ENCODE results near the gene ABLIM3. TPM values are rescaled to one million over a fixed set of nuclear protein-coding genes. Genes with fewer than 3 reads are reported as not detected.
A peak's percentile ranks its signal among the peaks of the same experiment; 100 is the strongest.
"Not testable (repeated sequence)": the region's sequence is repeated elsewhere in the genome, so short reads cannot be mapped to it uniquely, and the experiment has no call there.

The ABLIM3 gene
- polyA plus RNA-seq, 4 donors: 0.94 to 1.4 (median 1.2) TPM

- DNase-seq (ENCODE audit: low read depth in 4 of 4, low spot score in 2 of 4): no peak
Measured at GRCh38 chr5:149246906-149247305, 105.6 kb downstream of the ABLIM3 start.

- DNase-seq (ENCODE audit: low read depth in 4 of 4, low spot score in 2 of 4): no peak
Measured at GRCh38 chr5:149247726-149248125, 106.4 kb downstream of the ABLIM3 start.

GRCh38 chr5:149251546-149251945 lies 110.3 kb downstream of the ABLIM3 start:
- no peak for DNase-seq (ENCODE audit: low read depth in 4 of 4, low spot score in 2 of 4)

GRCh38 chr5:149254506-149254905 lies 113.2 kb downstream of the ABLIM3 start:
- DNase-seq (ENCODE audit: low read depth in 4 of 4, low spot score in 2 of 4): peak in 1 of 4 donors; percentile 62

- DNase-seq (ENCODE audit: low read depth in 4 of 4, low spot score in 2 of 4): no peak
Measured at GRCh38 chr5:149256451-149256850, 115.2 kb downstream of the ABLIM3 start.

- no peak for DNase-seq (ENCODE audit: low read depth in 4 of 4, low spot score in 2 of 4)
Measured at GRCh38 chr5:149257131-149257530, 115.8 kb downstream of the ABLIM3 start.

- no peak for DNase-seq (ENCODE audit: low read depth in 4 of 4, low spot score in 2 of 4)
Measured at GRCh38 chr5:149257889-149258705, 116.8 kb downstream of the ABLIM3 start.

- no peak for DNase-seq (ENCODE audit: low read depth in 4 of 4, low spot score in 2 of 4)
Measured at GRCh38 chr5:149260761-149261160, 119.5 kb downstream of the ABLIM3 start.

- no peak for DNase-seq (ENCODE audit: low read depth in 4 of 4, low spot score in 2 of 4)
Measured at GRCh38 chr5:149261246-149261645, 120.0 kb downstream of the ABLIM3 start.

- no peak for DNase-seq (ENCODE audit: low read depth in 4 of 4, low spot score in 2 of 4)
Measured at GRCh38 chr5:149262315-149262714, 121.0 kb downstream of the ABLIM3 start.

GRCh38 chr5:149264439-149265067 lies 123.3 kb downstream of the ABLIM3 start:
- DNase-seq (ENCODE audit: low read depth in 4 of 4, low spot score in 2 of 4): no peak

GRCh38 chr5:149265068-149265465 lies 123.8 kb downstream of the ABLIM3 start:
- no peak for DNase-seq (ENCODE audit: low read depth in 4 of 4, low spot score in 2 of 4)

GRCh38 chr5:149265597-149265996 lies 124.3 kb downstream of the ABLIM3 start:
- DNase-seq (ENCODE audit: low read depth in 4 of 4, low spot score in 2 of 4): no peak

GRCh38 chr5:149267241-149267973 lies 126.1 kb downstream of the ABLIM3 start:
- no peak for DNase-seq (ENCODE audit: low read depth in 4 of 4, low spot score in 2 of 4)

- DNase-seq (ENCODE audit: low read depth in 4 of 4, low spot score in 2 of 4): no peak
Measured at GRCh38 chr5:149268928-149269557, 127.8 kb downstream of the ABLIM3 start.

GRCh38 chr5:149271195-149271715 lies 130.0 kb downstream of the ABLIM3 start:
- DNase-seq (ENCODE audit: low read depth in 4 of 4, low spot score in 2 of 4): no peak

- no peak for DNase-seq (ENCODE audit: low read depth in 4 of 4, low spot score in 2 of 4)
Measured at GRCh38 chr5:149271716-149272563, 130.6 kb downstream of the ABLIM3 start, which contains the start of gene AFAP1L1. AFAP1L1 (plus strand) TSS chr5:149271859; CDS start chr5:149271969, 110 bp downstream.

- not testable (repeated sequence) for DNase-seq (ENCODE audit: low read depth in 4 of 4, low spot score in 2 of 4)
Measured at GRCh38 chr5:149272781-149273180, 131.5 kb downstream of the ABLIM3 start.

GRCh38 chr5:149273237-149273636 lies 131.9 kb downstream of the ABLIM3 start:
- DNase-seq (ENCODE audit: low read depth in 4 of 4, low spot score in 2 of 4): no peak

GRCh38 chr5:149273950-149274349 lies 132.7 kb downstream of the ABLIM3 start:
- DNase-seq (ENCODE audit: low read depth in 4 of 4, low spot score in 2 of 4): no peak

Data from left renal cortex interstitium (tissue), 4 donors.